Gastrocnemius medialis (tissue), 4 donors: ENCODE measurements around the gene RTL1.

Experiments
- POLR2A ChIP-seq, 2 donors: fragments of 450-650 bp; IDR thresholded peaks; one replicate each; pipeline ENCODE4 v1.6.1; 2017; ENCODE audit warnings: antibody characterized with exemption in 2 of 2, mild to moderate bottlenecking in 2 of 2, moderate library complexity in 2 of 2
- TF ChIP-seq, protein P1 (sequence below), 5 experiments: fragments of 450-650 bp in 3 of 5; fragments of 200-600 bp in 2 of 5; sonication (generic) in 2 of 5; IDR thresholded peaks in 4 of 5; conservative IDR thresholded peaks in 1 of 5; 1 replicate in 4 of 5; 2 replicates in 1 of 5; pipeline ENCODE4 v1.5.1; 2016 to 2019; ENCODE audit warnings: antibody characterized with exemption in 5 of 5, mild to moderate bottlenecking in 3 of 5, moderate library complexity in 3 of 5

DNA sequence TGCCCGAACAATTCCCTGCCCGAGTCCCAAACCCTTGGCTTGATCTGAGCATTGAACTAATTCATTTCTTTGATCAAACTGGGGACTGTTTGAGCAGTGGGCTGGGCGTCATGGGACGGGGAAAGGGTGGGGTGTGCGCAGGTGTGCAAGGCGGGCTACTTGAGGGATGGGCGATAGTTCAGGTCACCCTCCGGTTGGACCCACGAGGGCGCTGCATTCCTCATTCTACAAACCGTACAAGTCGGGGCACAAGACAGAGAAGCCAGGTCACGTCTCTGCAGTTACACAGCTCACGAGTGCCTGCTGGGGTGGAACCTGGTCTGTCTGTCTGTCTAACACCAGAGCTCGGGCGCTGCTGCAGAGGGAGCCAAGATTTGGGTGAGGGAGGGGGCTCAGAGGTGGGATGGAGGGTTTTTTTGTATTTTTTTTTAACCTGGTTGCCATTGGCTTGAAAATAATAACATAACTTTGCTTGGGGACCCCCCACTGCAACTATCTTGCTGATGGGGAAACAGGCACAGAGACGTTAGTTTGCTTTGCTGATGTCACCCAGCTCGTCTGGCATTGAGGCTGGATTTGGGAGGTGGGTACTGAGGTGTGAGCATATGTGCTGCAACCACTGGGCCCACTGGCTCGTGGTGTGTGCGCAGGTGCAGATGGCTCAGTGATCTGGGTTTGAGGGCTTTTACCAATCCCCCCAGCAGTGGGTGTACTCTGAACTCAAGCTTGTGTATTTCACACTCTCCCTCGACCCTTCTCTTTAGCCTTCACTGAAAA is 7.6 kb upstream of the RTL1 start:
- TF ChIP-seq, protein P1, sequence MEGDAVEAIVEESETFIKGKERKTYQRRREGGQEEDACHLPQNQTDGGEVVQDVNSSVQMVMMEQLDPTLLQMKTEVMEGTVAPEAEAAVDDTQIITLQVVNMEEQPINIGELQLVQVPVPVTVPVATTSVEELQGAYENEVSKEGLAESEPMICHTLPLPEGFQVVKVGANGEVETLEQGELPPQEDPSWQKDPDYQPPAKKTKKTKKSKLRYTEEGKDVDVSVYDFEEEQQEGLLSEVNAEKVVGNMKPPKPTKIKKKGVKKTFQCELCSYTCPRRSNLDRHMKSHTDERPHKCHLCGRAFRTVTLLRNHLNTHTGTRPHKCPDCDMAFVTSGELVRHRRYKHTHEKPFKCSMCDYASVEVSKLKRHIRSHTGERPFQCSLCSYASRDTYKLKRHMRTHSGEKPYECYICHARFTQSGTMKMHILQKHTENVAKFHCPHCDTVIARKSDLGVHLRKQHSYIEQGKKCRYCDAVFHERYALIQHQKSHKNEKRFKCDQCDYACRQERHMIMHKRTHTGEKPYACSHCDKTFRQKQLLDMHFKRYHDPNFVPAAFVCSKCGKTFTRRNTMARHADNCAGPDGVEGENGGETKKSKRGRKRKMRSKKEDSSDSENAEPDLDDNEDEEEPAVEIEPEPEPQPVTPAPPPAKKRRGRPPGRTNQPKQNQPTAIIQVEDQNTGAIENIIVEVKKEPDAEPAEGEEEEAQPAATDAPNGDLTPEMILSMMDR (IDR thresholded peaks at IDR 0.05 in 4 of 5, conservative IDR thresholded peaks at IDR 0.05 in 1 of 5): no peak
- TF ChIP-seq POLR2A (IDR thresholded peaks at IDR 0.05): no peak
